ENCODE results near the gene DPH1.
"Not testable (repeated sequence)": the region's sequence is repeated elsewhere in the genome, so short reads cannot be mapped to it uniquely, and the experiment has no call there.

The DPH1 gene

GRCh38 chr17:2029911-2030778 lies at the start of gene DPH1:
Gene DPH1, plus strand, starts transcription at chr17:2030153. Its CDS starts 17 bp downstream, at chr17:2030170.
- peak; percentile 82 for DNase-seq (ENCODE audit: low spot score)

- no peak for DNase-seq (ENCODE audit: low spot score)
Observed at GRCh38 chr17:1980665-1981250, 49.2 kb upstream of the DPH1 start.

- not testable (repeated sequence) for DNase-seq (ENCODE audit: low spot score)
Observed at GRCh38 chr17:1982793-1983366, 47.1 kb upstream of the DPH1 start.

- DNase-seq (ENCODE audit: low spot score): no peak
Observed at GRCh38 chr17:1985093-1985492, 44.9 kb upstream of the DPH1 start.

GRCh38 chr17:1985686-1986085 lies 44.3 kb upstream of the DPH1 start:
- DNase-seq (ENCODE audit: low spot score): no peak

- no peak for DNase-seq (ENCODE audit: low spot score)
Observed at GRCh38 chr17:1986783-1987451, 43.0 kb upstream of the DPH1 start.

- no peak for DNase-seq (ENCODE audit: low spot score)
Observed at GRCh38 chr17:1989135-1989534, 40.8 kb upstream of the DPH1 start.

- no peak for DNase-seq (ENCODE audit: low spot score)
Observed at GRCh38 chr17:1992541-1992940, 37.4 kb upstream of the DPH1 start.

GRCh38 chr17:1994707-1995106 lies 35.2 kb upstream of the DPH1 start:
- DNase-seq (ENCODE audit: low spot score): no peak

GRCh38 chr17:1995321-1995892 lies 34.5 kb upstream of the DPH1 start:
- no peak for DNase-seq (ENCODE audit: low spot score)

- no peak for DNase-seq (ENCODE audit: low spot score)
Observed at GRCh38 chr17:1995907-1996799, 33.8 kb upstream of the DPH1 start.

- DNase-seq (ENCODE audit: low spot score): no peak
Observed at GRCh38 chr17:1996800-1997288, 33.1 kb upstream of the DPH1 start.

GRCh38 chr17:1997289-1997926 lies 32.5 kb upstream of the DPH1 start:
- DNase-seq (ENCODE audit: low spot score): no peak

- peak; percentile 78 for DNase-seq (ENCODE audit: low spot score)
Observed at GRCh38 chr17:1997927-1998742, 31.8 kb upstream of the DPH1 start.

GRCh38 chr17:1999557-2000251 lies 30.2 kb upstream of the DPH1 start:
- peak; percentile 57 for DNase-seq (ENCODE audit: low spot score)

GRCh38 chr17:2002767-2003329 lies 27.1 kb upstream of the DPH1 start:
- no peak for DNase-seq (ENCODE audit: low spot score)

GRCh38 chr17:2003525-2003924 lies 26.4 kb upstream of the DPH1 start:
- DNase-seq (ENCODE audit: low spot score): no peak

- no peak for DNase-seq (ENCODE audit: low spot score)
Observed at GRCh38 chr17:2004435-2004952, 25.5 kb upstream of the DPH1 start.
